ENCODE measurements around the gene GDNF.
A peak's percentile ranks its signal among the peaks of the same experiment; 100 is the strongest.

GDNF gene

DNA sequence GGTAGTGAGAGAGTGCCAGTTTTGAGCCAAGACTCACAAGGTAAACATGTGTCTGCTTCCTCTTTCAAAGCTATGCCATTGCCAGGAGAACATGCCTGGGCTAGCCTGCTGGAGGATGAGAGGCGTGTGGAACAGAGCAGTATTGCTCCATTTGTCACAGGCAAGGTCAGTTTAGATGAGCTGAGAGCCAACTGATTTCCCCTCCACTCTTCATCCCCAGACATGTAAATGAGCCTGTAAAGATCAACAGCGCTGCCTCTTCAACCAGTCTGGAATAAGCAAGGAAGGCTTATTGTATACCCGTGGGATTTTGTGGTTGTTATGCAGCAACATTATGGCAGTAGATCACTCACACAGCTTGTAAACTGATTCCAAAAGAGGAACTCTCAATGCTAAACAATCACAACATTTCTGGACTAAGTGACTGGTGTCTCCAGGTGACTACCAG lies 8.2 kb upstream of the GDNF start:
- no peak for DNase-seq (ENCODE audit: low read depth, low spot score)

DNA sequence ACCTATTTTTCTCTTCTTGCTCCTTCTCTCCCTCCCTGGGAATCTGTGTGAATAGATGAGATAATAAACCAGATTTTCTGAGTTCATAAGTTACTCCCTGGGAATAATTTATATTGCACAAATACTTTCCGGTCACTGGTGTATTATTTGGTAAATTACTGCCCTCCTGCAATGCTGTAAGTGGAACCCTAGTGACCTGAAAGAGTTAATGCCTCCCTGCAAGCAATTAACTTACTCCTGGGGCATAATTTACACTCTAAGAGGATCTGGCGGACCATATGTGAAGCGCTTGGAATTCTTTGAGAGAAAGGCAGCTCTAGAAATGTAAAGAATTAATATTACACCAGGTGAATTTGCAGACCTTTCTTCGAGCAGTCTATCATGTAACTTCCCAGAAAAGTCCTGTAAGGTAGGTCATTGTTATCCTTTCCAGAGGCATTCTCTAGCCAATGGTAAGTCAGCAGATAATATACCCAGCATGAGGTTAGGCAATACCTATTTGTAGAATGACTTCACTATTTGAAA lies 7.0 kb upstream of the GDNF start:
- DNase-seq (ENCODE audit: low read depth, low spot score), result no peak

DNA sequence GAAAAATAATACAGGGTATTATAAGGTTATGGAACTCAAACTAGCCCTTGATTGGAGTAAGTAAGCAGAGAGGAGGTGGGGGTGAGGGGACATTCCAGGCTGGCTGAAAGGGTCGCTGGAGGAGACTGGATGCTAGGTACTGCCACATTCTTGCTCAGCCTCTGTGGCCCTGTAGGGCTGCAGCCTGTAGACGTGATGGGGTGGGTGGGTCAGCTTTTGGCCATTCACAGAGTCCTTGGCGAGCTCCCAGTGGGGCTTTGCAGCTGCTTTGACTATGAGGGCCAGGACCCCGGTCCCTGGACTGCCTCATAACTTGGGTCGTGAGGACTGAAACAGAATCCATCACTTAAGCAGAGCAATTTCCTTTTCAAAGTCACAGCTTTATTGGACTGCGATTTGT lies 4.2 kb upstream of the GDNF start:
- DNase-seq (ENCODE audit: low read depth, low spot score), result peak; percentile 35

- DNase-seq (ENCODE audit: low read depth, low spot score), result no peak
Measured at GRCh38 chr5:37842048-37842447, 2.2 kb upstream of the GDNF start.

GRCh38 chr5:37841203-37841602 lies 1.4 kb upstream of the GDNF start:
- no peak for DNase-seq (ENCODE audit: low read depth, low spot score)

DNA sequence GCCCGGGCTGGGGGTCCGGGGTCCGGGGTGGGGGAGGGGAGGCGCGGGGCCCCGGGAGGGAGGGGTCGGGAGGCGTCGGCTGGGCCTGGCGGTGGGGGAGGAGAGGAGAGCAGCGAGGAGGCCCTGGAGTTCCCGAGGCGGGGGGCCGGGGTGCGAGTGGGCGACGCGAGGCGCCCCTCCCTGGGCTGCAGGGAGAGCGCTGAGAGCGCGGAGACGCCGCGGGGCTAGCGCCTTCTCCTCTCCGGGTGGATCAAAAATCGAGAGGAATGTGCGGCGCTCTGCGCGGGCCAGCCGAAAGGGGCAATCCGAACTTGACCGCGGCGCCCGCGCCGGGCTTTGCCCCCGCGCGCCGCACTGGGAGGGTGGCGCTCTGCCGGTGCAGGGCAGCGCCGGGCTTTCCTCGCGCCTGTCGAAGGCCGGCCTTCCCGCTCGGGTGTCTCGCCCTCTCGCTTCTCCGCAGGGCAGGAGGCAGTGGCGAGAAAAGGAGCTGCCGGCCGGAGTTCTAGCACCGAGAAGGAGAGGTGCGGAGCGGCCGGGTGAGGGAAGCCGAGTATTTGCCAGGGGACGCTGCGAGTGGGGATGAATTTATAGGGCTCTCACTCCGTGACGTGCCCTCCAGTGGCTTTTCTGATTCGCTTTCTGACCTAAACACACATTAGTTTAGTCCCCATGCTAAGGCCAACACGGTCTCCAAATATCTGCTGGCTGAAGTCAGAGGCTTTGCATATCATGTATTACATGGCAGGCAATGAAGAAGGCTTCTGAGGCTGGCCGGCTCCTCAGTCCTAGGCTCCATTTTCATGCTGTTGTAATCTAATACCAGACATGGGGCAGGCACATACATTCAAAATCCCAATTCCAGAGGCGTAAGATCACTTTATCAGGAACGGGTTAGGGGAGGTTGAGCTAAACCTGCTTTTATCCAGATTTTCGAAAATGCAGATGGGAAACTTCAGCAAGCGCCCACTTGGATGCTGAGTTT lies 503 bp upstream of the GDNF start:
- DNase-seq (ENCODE audit: low read depth, low spot score), result peak; percentile 53

DNA sequence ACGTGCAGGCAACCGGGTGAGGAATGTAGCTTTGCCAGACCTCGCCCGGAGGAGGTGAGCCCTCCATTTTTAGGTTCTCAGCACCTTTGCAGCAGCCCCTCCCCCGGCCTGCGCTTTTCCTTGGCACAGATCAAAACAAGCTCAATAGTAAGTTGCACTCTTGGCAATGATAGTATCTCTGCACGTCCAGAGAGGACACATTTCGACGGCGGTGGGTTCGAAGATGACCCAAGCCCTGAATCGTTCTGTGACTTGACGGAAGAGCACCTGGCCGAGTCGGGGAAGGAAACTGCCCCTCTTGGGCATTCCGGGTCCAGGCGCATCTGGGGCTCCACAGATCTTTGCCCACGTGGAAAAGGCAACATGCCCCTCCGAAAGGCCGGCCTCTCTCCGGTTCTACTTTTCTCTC lies 904 bp downstream of the GDNF start:
- peak; percentile 48 for DNase-seq (ENCODE audit: low read depth, low spot score)

- peak; percentile 73 for DNase-seq (ENCODE audit: low read depth, low spot score)
Measured at GRCh38 chr5:37838152-37838932, 1.5 kb downstream of the GDNF start.

DNA sequence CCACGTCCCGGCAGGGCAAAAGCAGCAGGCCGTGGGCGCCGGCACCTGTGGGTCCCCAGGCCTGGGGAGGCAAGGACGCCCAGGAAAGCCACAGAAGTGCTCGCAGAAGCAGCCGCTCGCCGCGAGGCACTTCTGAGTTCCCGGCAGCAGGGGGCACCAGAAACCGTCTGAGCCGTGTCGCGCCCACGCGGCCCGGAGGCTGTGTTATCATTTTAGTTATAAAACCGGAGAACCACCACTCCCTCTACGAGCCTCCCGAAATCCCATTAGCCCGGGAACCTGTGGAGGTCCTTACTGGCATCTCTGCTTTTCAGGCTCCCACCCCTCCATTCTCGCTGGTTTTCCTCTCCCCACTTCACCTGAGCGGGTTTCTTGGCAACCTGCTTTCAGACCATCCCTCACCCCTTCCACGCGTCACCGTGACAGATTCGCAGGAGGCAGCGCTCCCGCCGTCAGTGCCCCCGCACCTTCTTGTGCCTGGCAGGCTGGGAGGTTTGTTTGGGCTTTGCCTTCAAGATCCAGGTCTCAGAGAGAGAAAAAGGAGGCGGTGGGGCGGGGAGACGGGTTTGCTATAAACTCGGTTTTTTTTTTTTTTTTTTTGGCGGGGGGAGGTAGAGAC lies 2.3 kb downstream of the GDNF start:
- DNase-seq (ENCODE audit: low read depth, low spot score), result peak; percentile 85

DNA sequence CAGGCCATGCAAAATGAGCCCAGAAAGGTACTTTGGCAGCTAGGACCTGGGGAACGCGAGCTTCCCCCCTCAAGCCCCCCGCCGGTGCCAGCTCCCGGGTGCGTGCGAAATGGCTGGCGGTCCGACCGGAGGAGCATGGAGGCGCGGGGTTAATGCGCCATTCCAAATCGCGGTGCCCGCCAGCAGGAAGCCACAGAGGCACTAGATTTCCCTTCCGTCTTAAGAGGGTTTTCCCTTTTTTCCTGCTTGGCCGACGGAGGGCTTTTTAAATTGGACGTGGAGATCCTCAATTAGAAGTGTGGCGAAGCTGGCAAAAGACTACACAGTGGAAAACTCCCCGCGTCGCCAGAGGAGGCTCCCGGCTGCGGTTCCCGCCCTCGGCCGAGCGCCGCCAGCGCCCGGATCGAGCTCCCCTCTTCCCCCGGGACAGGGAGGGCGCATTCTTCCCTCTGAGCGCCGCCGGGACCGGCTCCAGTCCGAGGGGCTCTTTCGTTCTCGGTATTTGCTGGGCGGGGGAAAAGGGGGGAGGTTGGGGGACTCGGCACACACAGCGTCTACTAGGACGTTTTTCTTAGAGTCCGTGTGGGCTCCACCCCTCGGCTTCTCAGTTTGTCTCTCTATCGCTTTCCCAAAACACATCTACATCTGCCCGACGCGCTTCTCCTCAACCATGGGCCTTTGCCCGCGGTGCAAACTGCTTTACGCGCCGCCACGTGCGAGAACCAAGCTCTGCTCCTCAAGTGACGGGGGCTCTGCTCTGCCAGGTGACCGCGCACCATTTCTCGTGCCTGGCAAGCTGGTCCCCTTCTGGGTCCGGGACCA lies 3.0 kb downstream of the GDNF start:
- peak; percentile 67 for DNase-seq (ENCODE audit: low read depth, low spot score)

DNA sequence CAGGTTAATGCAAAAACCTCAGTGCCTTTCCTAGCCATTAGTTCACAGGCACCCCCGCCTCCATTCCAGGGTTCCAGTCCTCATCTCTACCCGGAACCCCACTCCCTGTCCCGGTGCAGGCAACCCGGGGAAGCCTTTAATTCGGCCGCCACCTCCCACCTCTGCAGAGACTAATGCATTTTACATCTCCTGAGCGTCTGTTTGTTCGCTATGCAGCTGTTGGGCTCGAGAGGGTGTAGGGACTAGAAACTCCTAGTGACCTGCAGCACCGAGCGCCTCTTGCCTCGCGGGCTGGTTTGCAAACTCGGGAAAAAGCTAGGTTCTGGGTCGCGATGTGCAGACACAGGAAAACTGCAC lies 3.6 kb downstream of the GDNF start:
- peak; percentile 63 for DNase-seq (ENCODE audit: low read depth, low spot score)

GRCh38 chr5:37835380-37835973 lies 4.4 kb downstream of the GDNF start:
- DNase-seq (ENCODE audit: low read depth, low spot score), result no peak

- peak; percentile 60 for DNase-seq (ENCODE audit: low read depth, low spot score)
Measured at GRCh38 chr5:37834542-37835379, 5.1 kb downstream of the GDNF start.

DNA sequence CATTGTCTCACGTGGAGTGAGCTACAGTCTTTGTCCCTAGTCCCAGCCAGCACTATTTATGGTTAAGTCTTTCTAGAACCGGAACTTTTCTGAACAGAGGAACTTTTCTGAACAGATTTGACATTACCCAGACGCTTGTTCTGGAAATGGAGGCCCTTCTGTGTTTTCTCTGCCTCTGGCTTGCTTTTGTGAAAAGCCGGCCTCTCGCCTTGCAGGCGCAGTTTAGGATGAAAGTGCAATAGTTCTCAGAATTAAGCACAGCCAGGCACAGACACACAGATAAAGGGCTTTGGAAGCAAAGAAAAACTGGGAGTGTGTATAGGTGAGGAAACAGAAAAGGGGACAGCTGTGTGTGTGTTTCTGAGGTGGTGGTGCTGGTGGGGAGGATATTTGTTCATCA lies 5.9 kb downstream of the GDNF start:
- peak; percentile 79 for DNase-seq (ENCODE audit: low read depth, low spot score)

DNA sequence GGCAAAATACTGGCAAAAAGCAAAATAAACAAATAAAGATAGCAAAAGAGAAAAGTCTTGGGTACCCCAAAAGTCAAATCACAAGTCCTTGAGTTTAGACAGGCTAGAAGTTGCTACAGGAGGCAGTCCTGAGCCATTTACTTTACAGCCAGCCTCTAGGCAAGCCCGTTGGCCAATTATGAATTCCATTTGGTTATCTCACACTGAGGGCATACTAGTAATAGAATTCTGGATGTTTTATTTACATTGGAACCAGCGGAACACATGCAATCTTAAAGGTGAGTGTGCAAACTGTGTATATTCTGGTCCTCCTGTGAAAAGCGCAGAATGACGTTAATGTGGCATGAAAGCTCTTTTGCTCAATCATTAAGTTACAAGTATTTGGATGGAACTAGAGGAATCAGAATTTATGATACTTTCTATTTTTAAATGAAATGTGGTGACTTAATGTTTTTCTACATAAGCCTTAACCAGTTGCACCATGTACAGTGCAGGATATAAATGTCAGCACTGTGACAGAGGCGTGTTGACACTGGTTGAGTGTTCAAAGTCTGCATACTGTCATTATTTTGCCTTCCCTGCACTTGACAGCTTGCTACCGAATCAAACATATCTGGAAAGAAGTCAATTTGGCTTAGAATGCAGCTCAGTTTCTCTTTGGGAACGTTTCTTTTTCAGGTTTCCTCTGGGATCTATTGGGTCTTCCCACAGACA lies 7.9 kb downstream of the GDNF start:
- DNase-seq (ENCODE audit: low read depth, low spot score), result no peak

GRCh38 chr5:37830348-37830747 lies 9.5 kb downstream of the GDNF start:
- no peak for DNase-seq (ENCODE audit: low read depth, low spot score)

- DNase-seq (ENCODE audit: low read depth, low spot score), result peak; percentile 25
Measured at GRCh38 chr5:37825334-37825915, 14.4 kb downstream of the GDNF start.

DNA sequence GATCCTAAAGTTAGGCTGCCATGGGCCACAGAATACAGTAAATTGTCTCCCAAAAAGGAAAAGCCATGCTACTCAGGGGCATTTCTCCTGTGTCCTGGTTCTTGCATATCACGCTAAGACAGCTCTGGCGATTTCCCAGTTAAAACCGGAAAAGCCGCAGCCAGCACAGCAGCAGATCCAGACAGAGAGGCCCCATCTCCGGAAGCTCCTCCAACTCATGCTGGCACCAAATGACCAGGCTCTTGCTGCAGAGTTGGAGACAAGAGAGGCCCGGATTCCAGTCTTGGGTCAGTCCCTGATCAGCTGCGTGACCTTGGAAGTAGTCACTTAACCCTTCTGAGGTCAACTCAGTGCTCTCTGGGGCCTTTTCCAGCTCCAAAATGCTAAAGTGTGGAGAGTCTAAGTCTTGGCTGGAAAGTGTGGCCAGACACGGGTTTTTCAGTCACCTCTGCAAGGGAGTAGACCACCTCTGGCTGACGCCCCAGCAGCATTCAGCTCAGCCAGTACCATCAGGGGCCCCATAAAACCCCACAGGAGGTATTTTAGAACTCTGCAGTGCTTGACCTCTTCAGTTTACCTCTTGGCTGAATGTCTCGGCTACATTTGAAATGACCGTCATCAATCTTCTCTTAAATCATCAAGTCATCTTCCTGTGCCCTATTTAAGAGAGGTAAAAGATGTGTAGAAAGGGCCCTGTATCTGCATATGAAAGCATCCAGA lies 16.2 kb downstream of the GDNF start:
- no peak for DNase-seq (ENCODE audit: low read depth, low spot score)
